ENCODE results near the gene NEK7.

DNA sequence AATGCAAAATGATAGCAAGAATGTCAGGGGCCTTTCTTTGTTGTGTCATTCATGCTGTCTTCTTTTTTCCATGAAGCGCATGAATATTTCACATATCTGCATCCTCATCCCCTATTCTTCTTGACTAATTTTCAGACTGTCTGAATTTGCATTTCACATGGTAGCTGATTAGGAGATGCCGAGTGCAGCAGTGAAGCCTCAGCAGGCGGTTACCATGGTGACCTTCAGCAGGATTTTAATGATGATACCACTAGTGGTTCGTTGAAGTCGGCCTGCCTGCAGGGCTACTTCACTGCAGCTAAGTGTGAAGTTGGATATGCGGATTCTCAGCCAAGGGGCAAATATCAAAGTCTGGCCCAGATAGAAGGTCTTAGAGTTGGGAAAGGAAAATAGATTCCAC lies 141.8 kb downstream of the NEK7 start:
- TF ChIP-seq, protein P1, sequence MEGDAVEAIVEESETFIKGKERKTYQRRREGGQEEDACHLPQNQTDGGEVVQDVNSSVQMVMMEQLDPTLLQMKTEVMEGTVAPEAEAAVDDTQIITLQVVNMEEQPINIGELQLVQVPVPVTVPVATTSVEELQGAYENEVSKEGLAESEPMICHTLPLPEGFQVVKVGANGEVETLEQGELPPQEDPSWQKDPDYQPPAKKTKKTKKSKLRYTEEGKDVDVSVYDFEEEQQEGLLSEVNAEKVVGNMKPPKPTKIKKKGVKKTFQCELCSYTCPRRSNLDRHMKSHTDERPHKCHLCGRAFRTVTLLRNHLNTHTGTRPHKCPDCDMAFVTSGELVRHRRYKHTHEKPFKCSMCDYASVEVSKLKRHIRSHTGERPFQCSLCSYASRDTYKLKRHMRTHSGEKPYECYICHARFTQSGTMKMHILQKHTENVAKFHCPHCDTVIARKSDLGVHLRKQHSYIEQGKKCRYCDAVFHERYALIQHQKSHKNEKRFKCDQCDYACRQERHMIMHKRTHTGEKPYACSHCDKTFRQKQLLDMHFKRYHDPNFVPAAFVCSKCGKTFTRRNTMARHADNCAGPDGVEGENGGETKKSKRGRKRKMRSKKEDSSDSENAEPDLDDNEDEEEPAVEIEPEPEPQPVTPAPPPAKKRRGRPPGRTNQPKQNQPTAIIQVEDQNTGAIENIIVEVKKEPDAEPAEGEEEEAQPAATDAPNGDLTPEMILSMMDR (IDR thresholded peaks at IDR 0.05) = no peak
- TF ChIP-seq EZH2phosphoT487 (IDR thresholded peaks at IDR 0.05) (no peak), EZH2 (IDR thresholded peaks at IDR 0.05) (no peak)
